Gastrocnemius medialis (tissue), 4 donors: ENCODE data around the gene ZWILCH. TPM values are rescaled to one million over a fixed set of nuclear protein-coding genes. Genes with fewer than 3 reads are reported as not detected.
"Not testable (repeated sequence)": the region's sequence is repeated elsewhere in the genome, so short reads cannot be mapped to it uniquely, and the experiment has no call there.

ENCODE experiments used
- ATAC-seq, 2 donors: fragments of 150-250 bp; one replicate each; pipeline ENCODE4 v1.9.1; 2016
- DNase-seq, 2 donors: peaks; one replicate each; pipeline ENCODE4 v3.0.0-alpha.2; 2019
- H3K27ac ChIP-seq, 4 donors: fragments of 200-600 bp; sonication (generic); 1 replicate in 1 of 4; 2 replicates in 3 of 4; pipeline ENCODE4 v1.5.1; 2016 to 2018; ENCODE audit warnings: mild to moderate bottlenecking in 2 of 4, moderate library complexity in 1 of 4
- H3K27me3 ChIP-seq, 3 donors: fragments of 200-600 bp; sonication (generic) in 2 of 3; 1 replicate in 1 of 3; 2 replicates in 2 of 3; pipeline versions ENCODE4 v1.5.1 to v1.6.0; 2016 to 2019; ENCODE audit warnings: mild to moderate bottlenecking in 1 of 3, moderate library complexity in 1 of 3
- H3K36me3 ChIP-seq, 2 donors: fragments of 200-600 bp; sonication (generic) in 1 of 2; one replicate each; pipeline ENCODE4 v1.5.1; 2017 to 2018
- H3K4me1 ChIP-seq, 2 donors: fragments of 200-600 bp; sonication (generic) in 1 of 2; one replicate each; pipeline ENCODE4 v1.5.1; 2016 to 2017; ENCODE audit warnings: mild to moderate bottlenecking in 2 of 2
- H3K4me3 ChIP-seq, 4 donors: fragments of 200-600 bp; sonication (generic) in 3 of 4; 1 replicate in 1 of 4; 2 replicates in 3 of 4; pipeline ENCODE4 v1.5.1; 2016 to 2019; ENCODE audit warnings: mild to moderate bottlenecking in 2 of 4
- H3K9me3 ChIP-seq, 3 donors: fragments of 200-600 bp; sonication (generic) in 2 of 3; 1 replicate in 1 of 3; 2 replicates in 2 of 3; pipeline ENCODE4 v1.5.1; 2016 to 2019
- CTCF ChIP-seq, 5 experiments: fragments of 450-650 bp in 3 of 5; fragments of 200-600 bp in 2 of 5; sonication (generic) in 2 of 5; IDR thresholded peaks in 4 of 5; conservative IDR thresholded peaks in 1 of 5; 1 replicate in 4 of 5; 2 replicates in 1 of 5; pipeline ENCODE4 v1.5.1; 2016 to 2019; ENCODE audit warnings: antibody characterized with exemption in 5 of 5, mild to moderate bottlenecking in 3 of 5, moderate library complexity in 3 of 5
- POLR2A ChIP-seq, 2 donors: fragments of 450-650 bp; IDR thresholded peaks; one replicate each; pipeline ENCODE4 v1.6.1; 2017; ENCODE audit warnings: antibody characterized with exemption in 2 of 2, mild to moderate bottlenecking in 2 of 2, moderate library complexity in 2 of 2
- in situ Hi-C, 4 donors: fragments of 200-750 bp; cut with MboI; loops; one replicate each; pipeline versions ENCODE4 v1.15.0 to v1.8.0; 2017; ENCODE audit warnings: low sequenced_read_pairs in 4 of 4
- intact Hi-C: fragments of 100-400 bp; cut with DNase I; formaldehyde crosslinking; loops from one replicate; pipeline ENCODE4 v1.15.1; 2023; ENCODE audit warnings: low total_unique reads
- total RNA-seq, 4 donors: library from RNA; depleted of rRNA; stranded (reverse); fragments of >200 nt; gene quantifications; one replicate each; pipeline versions ENCODE4 v1.1.0 to v1.2.3, GENCODE V29; 2016

Gene ZWILCH
- total RNA-seq, 4 donors from 2014 or later: 2.0 to 10.6 (median 2.4) TPM

GRCh38 chr15:66588537-66588936 lies 83.4 kb downstream of the ZWILCH start:
- H3K27me3 ChIP-seq: peaks cover 3 to 10% (median 6%) of the 10 kb centered on the region in 3 donors
- in situ Hi-C loops (no loop called here), intact Hi-C loops (no loop called here)
- TF ChIP-seq POLR2A (IDR thresholded peaks at IDR 0.05) (no peak), CTCF (IDR thresholded peaks at IDR 0.05 in 4 of 5, conservative IDR thresholded peaks at IDR 0.05 in 1 of 5) (no peak)
- ATAC-seq (no peak), DNase-seq (no peak)
- H3K9me3 ChIP-seq: no peaks in the 10 kb centered on the region
- H3K4me3 ChIP-seq: no peak overlapping the region
- H3K4me1 ChIP-seq: no peaks in the 10 kb centered on the region
- H3K36me3 ChIP-seq: no peaks in the 10 kb centered on the region
- H3K27ac ChIP-seq: no peak overlapping the region

GRCh38 chr15:66588971-66589370 lies 83.8 kb downstream of the ZWILCH start:
- no peak for ATAC-seq
- intact Hi-C loops: no loop called here
- Histone ChIP-seq H3K4me1 (no peaks in the 10 kb centered on the region), H3K27ac (no peak overlapping the region), H3K36me3 (no peaks in the 10 kb centered on the region), H3K4me3 (no peak overlapping the region), H3K9me3 (no peaks in the 10 kb centered on the region), H3K27me3 (peaks cover 3 to 10% (median 6%) of the 10 kb centered on the region in 3 donors)
- in situ Hi-C loops: no loop called here
- DNase-seq: no peak
- no peak for TF ChIP-seq CTCF (IDR thresholded peaks at IDR 0.05 in 4 of 5, conservative IDR thresholded peaks at IDR 0.05 in 1 of 5)
- TF ChIP-seq POLR2A (IDR thresholded peaks at IDR 0.05): no peak

- ATAC-seq, H3K27ac ChIP-seq, H3K4me3 ChIP-seq, intact Hi-C loops, DNase-seq, H3K27me3 ChIP-seq, H3K9me3 ChIP-seq, in situ Hi-C loops, H3K36me3 ChIP-seq, H3K4me1 ChIP-seq: not testable (repeated sequence)
These were observed 84.3 kb downstream of the ZWILCH start for GRCh38 chr15:66589429-66589828.

GRCh38 chr15:66590435-66590834 lies 85.3 kb downstream of the ZWILCH start:
- Histone ChIP-seq H3K27me3 (peaks cover 0 to 10% (median 0%) of the 10 kb centered on the region in 3 donors), H3K36me3 (no peaks in the 10 kb centered on the region), H3K4me3 (no peak overlapping the region), H3K9me3 (no peaks in the 10 kb centered on the region), H3K27ac (no peak overlapping the region), H3K4me1 (no peaks in the 10 kb centered on the region)
- ATAC-seq (no peak), DNase-seq (no peak)
- in situ Hi-C loops (no loop called here), intact Hi-C loops (no loop called here)
- no peak for TF ChIP-seq POLR2A (IDR thresholded peaks at IDR 0.05)
- no peak for TF ChIP-seq CTCF (IDR thresholded peaks at IDR 0.05 in 4 of 5, conservative IDR thresholded peaks at IDR 0.05 in 1 of 5)

- ATAC-seq (no peak), DNase-seq (no peak)
- Histone ChIP-seq H3K4me1 (no peaks in the 10 kb centered on the region), H3K36me3 (no peaks in the 10 kb centered on the region), H3K27me3 (peaks cover 0 to 10% (median 0%) of the 10 kb centered on the region in 3 donors), H3K4me3 (no peak overlapping the region), H3K9me3 (no peaks in the 10 kb centered on the region), H3K27ac (no peak overlapping the region)
- TF ChIP-seq POLR2A (IDR thresholded peaks at IDR 0.05): no peak
- no peak for TF ChIP-seq CTCF (IDR thresholded peaks at IDR 0.05 in 4 of 5, conservative IDR thresholded peaks at IDR 0.05 in 1 of 5)
- in situ Hi-C loops: no loop called here
- intact Hi-C loops: no loop called here
These were observed 86.3 kb downstream of the ZWILCH start for GRCh38 chr15:66591322-66591862.
